DMS 273 treated with DMSO at 0.1 percent for 48 hours (cell line): ENCODE results near the gene UBL7.
"Not testable (repeated sequence)": the region's sequence is repeated elsewhere in the genome, so short reads cannot be mapped to it uniquely, and the experiment has no call there.

Experiments
- DNase-seq: peaks from one replicate; lab custom pipeline; 2025; lab: John Stamatoyannopoulos, UW

The UBL7 gene, protein sequence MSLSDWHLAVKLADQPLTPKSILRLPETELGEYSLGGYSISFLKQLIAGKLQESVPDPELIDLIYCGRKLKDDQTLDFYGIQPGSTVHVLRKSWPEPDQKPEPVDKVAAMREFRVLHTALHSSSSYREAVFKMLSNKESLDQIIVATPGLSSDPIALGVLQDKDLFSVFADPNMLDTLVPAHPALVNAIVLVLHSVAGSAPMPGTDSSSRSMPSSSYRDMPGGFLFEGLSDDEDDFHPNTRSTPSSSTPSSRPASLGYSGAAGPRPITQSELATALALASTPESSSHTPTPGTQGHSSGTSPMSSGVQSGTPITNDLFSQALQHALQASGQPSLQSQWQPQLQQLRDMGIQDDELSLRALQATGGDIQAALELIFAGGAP

DNA sequence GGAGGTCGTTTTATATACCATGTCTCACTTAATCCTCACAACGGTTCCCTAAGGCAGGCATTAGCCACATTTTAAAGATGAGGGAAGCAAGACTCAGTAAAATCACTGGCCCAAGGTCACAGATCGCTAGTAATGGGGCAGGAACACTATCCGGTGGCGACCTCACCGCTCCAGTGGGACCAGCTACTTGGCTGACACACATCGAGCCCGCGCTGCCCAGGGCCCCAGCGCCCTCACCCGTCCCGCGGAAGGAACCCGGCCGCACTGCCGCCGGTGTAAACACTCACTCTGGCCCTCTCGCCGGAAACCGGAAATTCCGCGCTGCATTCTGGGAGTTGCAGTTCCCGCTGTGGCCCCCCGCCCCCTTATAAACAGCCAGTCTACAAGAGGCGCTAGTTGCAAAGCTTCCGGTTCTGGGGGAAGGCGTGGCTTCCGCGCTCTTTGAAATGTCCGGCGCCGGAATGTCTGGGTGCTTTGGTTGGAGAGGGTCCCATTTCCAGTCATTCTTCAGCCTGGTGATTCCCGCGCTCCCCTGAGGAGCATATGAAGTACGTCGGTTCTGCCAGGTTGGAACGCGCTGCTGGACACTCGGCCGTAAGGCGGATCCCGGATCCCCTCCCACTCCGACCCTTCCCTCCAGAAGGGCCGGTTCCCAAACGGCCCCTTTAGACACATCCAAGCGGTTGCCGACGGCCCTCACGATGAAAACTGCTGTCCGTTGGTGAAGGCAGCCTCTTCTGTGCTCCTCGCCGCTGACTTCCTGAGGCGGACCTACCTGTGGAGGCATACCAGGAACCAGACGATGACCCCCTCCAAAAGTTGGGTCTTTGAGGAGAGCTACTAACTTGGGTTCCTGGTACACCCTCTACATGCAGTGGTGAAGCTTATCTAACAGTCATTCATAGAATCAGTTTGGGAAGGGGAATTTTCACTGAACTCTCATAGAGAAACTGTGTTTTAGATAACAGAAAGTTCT lies at the start of gene UBL7:
Gene UBL7 (minus strand): TSS at position 290 of the 976 bp plus-strand sequence. CDS start 2,293 bp downstream, outside the sequence.
- peak; percentile 91 for DNase-seq

DNA sequence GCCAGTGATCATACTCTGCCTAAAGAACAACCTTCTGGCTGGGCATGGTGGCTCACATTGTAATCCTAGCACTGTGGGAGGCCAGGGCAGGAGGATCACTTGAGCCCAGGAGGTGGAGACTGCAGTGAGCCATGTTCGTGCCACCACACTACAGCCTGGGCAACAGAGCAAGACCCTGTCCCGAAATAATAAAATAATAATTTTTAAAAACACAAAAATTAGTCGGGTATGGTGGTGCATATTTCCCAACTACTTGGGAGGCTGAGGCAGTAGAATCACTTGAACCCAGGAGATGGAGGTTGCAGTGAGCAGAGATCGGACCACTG lies 45.5 kb upstream of the UBL7 start:
- DNase-seq, result no peak

DNA sequence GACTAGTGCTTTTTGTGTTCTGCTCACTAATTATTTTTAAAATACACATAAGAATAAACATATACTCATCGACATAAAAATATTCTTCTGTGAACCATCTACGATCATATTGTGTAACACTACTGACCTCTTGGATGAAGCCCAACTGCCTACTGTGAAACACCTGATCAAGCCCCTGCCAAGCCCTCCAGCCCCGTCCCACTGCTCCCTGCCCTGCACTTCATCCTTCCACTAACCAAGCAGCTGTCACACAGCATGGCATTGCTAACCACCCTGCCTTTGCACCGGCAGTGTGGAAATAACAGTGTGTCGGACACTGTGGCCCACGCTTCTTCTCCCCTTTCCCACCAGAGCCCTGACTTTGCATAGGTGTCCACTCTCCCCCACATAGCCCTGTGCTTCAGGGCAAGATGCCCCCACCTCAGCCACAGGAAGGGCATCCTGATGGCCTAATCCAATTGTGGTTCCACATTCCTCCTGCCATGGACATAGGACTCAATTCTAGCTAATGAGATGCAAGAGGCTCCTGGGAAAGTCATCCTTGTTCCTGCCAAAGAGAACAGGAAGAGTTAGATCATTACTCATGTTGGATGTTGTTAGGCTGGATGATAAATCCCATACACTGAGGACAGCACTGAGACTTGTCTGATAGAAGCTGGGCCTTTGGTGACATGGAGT lies 45.0 kb upstream of the UBL7 start:
- no peak for DNase-seq

DNA sequence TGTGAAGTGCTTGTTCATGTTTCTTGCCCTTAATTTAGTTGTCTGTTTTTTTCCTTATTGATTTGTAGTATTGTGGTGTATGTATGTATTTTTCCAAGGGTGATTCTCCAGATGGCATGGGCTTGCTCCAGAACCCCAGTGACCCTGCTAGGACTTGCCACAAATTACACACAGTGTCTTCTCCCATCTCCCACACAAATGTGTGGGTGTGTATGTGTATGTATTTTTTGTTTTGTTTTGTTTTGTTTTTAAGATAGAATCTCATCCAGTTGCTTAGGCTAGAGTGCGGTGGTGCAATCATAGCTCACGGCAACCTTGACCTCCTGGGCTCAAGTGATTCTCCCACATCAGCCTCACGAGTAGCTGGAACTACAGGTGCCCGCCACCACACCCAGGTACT lies 43.9 kb upstream of the UBL7 start:
- no peak for DNase-seq

DNA sequence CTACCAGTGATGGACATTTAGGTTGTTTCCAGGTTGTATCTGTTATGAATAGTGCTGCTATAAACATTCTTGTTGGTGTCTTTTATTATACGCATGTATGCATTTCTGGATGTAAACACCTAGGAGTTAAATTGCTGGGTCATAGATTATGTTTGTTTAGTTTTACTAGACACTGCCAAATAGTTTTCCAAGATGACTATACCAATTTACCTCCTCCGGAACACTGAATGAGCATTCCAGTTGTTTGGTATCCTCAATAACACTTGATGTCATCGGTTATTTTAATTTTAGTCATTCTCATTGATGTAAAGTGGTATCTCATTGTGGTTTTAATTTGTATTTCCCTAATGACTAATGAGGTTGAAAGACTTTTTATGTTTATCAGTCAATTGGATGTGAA lies 43.5 kb upstream of the UBL7 start:
- no peak for DNase-seq

DNA sequence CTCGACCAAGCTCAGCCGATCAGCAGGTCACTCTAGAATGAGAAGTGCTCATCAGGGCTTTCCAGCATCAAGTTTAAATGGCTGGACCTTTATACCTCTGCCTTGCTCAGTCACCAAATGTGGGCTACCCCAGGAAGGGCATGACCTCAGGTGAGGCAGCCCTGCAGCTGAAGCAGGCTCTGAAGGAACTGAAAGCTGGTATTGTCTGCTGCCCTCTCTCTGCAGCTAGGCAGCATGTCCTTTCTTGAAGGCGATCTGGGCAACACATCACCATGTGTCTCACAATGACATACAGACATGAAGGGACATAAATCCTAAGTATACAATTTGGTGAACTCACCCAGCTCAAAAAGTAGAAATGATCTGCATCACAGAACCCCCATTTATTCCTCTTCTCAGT lies 41.3 kb upstream of the UBL7 start:
- no peak for DNase-seq

DNA sequence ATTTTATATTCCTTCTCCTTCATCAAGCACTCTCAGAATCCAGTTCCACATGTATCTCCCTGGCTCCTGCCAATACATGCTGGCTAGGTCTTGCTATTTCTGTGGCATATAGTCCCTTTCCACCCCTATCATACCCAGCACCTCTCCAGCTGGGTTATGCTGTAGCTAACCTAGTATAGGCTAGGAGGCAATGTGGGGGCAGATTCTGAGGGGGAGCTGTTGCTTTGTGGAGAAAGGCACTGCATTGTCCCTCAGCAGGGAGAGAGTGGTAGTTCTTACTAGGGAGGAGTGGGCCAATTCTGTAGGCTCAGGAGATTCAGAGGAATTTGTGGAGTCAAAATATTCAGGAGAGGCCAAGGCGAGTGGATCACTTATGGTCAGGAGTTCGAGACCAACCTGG lies 39.4 kb upstream of the UBL7 start:
- no peak for DNase-seq

DNA sequence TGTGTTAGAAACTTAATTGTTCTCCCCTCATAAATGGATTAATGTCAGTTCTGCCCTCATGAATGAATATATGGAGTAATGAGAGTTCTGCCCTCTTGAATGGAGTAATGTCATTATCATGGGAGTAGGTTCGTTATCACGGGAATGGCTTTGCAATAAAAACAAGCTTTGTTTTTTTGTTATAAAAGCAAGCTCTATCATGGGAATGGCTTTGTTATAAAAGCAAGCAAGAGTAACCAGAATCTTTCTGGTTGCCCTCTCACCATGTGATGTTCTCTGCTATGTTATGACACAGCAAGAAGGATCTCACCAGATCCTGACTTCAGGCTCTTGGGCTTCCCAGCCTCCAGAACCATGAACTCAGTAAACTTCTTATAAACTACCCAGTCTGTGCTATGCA lies 38.4 kb upstream of the UBL7 start:
- no peak for DNase-seq

DNA sequence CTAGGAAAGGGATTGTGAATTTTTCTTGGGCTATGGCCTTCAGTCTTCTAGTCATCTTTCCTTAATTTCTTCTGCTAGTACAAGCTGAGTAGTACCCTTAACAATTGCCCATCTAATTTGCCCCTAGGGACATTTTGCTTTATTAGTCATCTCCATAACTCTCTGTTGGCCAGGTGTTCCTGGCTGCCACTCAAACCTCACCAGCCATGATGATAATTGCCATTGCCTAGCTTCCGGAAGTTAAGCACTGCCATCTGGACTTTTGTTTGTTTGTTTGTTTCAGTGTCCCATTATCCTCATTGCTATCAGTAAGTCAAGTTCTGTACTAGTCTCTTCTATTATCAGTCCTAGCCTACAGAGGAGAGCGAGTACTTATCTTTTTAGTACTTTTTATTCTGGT lies 36.6 kb upstream of the UBL7 start:
- peak; percentile 70 for DNase-seq

DNA sequence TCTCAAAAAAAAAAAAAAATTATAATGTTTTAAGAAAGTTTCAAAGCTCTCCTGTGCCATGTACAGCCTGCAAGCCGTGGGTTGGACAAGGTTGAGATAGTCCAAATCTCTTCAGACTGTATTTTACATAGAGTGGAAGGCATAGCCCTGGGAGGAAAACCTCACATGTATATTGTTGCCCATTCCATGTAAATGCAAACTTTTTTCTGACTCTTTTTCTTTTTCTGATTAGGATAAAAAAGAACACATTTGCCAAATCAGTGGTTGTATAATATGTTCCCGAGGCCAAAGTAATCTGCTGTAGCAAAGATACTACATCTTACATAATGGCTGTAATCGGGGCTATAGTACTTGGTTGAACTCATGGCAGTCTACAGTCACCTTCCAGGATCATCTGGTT lies 35.7 kb upstream of the UBL7 start:
- DNase-seq, result no peak

DNA sequence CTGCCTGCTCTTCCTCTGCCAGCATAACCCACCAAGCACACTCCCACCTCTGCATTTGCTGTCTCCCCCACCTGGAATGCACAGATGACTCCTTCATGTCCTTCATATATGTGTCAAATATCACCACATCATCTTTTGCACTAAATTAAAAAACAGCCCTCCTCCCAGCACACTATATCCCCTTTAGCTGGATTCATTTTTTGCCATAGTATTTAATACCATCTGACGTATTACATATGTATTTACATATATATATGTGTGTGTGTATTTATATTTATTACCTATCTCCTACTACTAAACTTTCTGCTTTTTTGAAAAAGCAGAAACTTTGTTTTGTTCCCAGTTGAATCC lies 29.4 kb upstream of the UBL7 start:
- no peak for DNase-seq

DNA sequence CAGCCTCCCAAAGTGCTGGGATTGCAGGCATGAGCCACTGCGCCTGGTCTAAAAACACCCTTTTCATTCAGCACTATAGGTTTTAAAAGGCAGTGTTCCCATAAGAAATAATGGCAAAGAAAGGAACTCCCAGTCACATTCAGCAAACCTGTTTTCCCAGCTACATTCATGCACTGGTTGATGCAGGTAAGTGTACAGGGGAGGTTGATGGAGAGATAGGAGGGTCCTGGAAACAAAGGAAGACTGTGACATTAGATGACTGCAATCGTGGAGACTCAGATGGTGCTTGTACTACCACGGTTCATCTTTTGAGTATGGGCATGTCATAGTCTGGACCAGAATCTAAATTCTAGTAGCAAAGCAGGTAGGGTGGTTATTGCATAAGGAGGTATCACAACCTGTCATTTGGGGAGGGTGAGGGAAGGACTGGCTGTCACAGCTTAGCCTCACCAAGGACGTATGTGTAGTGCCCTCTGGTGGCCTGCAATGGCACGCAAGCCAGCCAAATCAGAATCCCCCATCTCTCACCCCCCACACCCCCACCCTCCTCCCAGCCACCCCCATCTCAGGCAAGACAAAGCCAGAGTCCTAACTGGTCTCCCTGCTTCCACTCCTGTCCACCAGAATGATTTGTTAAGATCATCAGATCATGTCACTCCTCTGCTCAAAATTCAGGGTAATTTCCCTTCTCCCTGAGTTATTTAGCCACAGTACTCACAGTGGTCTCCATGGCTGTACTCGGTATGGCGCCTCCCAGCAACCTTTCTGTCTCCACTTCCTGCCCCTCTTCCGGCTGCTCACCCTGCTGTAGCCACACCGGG lies 28.8 kb upstream of the UBL7 start:
- DNase-seq, result no peak

DNA sequence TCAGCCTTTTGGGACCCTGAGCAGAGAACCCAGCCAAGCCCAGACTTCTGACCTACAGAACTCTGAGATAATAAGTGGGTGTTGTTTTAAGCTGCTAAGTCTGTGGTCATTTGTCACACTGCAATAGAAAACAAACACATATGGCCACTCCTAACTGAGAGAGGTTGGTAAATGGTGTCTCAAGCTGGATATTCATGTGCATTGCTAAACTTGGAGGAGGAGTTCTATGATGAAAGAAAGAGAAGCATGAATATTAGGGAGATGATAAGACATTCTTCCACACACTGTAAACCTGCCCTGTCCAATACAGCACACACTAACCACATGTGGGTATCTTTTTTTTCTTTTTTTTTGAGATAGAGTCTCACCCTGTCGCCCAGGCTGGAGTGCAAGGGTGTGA lies 27.8 kb upstream of the UBL7 start:
- no peak for DNase-seq

DNA sequence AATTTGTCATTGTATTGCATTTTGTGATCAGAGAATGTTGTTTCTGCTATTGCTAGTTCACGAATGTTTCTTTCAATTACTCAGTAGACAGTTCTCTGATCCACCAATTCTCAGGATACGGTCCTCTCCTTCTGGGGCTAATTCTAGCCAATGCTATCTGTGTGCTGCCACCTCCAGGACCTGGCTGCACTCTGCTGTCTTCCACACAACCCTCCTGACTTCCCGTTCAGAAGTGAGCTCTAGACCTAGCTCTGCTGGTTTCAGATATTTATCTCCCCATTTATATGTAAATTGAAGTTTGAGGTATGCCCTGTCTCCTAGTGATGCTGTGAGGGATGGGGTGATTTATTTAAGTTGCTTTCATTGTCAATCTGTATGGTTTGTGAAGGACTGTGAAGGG lies 21.7 kb upstream of the UBL7 start:
- no peak for DNase-seq

DNA sequence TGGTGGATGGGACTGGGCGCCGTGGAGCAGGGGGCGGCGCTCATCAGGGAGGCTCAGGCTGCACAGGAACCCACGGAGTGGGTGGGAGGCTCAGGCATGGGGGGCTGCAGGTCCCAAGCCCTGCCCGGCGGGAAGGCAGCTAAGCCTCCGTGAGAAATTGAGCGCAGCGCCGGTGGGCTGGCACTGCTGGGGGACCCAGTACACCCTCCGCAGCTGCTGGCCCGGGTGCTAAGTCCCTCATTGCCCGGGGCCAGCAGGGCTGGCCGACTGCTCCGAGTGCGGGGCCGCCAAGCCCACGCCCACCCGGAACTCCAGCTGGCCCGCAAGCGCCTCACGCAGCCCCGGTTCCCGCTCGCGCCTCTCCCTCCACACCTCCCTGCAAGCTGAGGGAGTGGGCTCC lies 19.4 kb upstream of the UBL7 start:
- not testable (repeated sequence) for DNase-seq

DNA sequence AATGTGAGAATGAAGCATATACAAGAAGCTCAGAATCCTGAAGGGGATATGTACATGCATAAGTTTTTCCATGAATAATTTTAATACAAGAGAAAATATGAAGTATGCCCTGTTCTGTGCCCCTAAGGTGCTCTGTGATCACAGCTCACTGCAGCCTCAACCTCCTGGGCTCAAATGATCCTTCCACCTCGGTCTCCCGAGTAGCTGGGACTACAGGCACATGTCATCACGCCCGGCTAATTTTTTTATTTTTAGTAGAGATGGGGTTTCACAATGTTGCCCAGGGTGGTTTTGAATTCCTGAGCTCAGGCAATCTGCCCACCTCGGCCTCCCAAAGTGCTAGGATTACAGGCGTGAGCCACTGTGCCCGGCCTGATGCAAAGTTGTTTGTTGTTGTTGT lies 10.7 kb upstream of the UBL7 start:
- not testable (repeated sequence) for DNase-seq

DNA sequence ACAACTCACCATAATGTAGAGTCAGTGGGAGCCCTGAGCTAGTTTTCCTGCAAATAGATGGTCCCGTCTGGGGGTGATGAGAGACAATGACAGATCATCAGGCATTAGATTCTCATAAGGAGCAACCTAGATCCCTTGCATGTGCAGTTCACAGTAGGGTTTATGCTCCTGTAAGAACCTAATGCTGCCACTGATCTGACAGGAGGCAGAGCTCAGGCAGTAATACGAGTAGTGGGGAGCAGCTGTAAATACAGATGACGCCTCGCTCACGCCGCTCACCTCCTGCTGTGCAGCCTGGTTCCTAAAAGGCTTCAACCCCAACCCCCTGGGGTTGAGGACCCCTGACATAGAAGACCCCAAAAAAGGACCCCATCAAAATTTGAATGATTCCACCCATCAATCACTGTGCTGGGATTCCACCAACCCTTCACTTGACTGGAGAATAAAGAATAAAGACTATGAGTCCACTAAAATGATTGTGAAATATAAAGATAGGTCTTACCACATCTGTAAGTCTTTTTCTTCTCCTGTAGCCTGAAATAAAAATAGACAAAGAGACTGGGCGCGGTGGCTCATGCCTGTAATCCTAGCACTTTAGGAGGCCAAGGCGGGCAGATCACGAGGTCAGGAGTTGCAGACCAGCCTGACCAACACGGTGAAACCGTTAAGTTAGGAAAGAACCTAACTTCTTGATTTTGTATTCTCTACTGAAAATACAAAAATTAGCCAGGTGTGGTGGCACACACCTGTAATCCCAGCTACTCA lies 9.9 kb upstream of the UBL7 start:
- DNase-seq, result no peak

DNA sequence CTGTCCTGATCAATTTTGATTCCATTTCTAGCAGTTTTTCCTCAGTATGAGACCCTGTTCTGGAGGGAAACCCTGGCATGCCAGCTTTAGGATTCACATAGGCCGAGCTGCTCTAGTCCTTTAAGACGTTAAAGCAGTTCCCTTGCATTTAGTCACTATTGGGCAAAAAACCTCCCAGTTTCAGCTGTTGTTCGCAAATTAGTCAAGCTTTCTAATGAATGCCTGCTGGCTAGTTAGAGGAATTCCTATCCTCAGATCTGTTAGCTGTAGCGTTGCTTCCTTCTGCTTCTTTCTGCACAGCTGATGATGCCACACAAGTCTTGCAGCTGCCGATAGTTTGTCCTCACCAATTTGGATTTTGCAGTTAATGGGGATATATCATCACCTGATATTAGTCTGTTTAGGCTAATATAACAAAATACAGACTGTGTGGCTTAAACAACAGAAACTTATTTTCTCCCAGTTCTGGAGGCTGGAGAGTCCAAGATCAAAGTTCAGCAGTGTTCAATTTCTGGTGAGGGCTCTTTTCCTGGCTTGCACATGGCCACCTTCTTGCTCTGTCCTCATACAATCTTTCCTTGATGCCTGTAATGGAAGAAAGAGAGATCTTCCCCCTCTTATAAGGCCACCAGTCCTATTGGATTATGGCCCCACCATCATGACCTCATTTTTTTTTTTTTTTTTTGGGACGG lies 7.5 kb upstream of the UBL7 start:
- no peak for DNase-seq

DNA sequence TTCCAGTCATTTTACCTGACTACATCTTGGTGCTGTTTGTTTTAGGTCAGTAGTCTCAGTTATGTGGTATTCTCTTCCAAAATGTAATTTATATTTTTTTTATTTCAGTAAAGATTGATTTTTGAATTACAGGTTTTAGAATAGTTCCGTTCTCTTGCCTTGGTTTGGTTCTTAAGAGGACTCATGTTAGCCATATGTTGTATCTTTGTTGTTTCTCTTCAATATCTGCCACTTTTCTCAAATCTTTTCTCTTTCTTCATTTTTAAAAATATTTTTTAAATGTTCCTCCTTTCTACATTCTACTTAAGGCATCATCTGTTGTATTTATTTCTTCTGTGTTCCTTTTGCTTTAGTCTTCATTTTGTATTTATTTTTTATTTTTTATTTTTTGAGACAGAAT lies 5.6 kb upstream of the UBL7 start:
- DNase-seq, result no peak

DNA sequence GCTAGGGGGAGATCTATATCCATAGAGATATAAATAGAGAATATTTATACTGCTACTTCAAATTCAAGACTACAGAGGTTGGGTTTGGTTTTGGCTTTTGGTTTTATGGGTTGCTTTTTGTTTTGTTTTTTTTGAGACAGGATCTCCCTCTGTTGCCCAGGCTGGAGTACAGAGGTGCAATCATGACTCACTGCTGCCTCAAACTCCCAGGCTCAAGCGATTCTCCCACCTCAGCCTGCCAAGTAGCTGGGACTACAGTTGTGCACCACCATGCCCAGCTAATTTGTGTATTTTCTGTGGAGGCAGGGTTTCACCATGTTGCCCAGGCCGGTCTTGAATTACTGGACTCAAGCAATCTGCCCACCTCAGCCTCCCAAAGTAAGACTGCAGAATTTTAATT lies 3.9 kb upstream of the UBL7 start:
- no peak for DNase-seq

DNA sequence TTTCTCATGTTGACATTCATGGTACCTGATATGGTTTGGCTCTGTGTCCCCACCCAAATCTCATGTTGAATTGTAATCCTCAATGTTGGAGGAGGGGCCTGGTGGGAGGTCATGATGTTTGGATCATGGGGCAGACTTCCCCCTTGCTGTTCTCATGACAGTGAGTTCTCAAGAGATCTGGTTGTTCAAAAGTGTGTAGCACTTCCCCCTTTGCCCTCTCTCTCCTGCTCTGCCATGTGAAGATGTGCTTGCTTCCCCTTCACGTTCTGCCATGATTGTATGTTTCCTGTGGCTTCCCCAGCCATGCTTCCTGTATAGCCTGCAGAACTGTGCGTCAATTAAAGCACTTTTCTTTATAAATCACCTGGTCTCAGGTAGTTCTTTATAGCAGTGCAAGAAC lies 3.3 kb upstream of the UBL7 start:
- DNase-seq, result no peak
